T-helper 1 cell (primary cell): ENCODE measurements around the gene POLRMT.
A peak's percentile ranks its signal among the peaks of the same experiment; 100 is the strongest.

Experiments
- DNase-seq, 5 donors: peaks; one replicate each; pipeline ENCODE4 v3.0.0-alpha.2; 2012 to 2020

The POLRMT gene

DNA sequence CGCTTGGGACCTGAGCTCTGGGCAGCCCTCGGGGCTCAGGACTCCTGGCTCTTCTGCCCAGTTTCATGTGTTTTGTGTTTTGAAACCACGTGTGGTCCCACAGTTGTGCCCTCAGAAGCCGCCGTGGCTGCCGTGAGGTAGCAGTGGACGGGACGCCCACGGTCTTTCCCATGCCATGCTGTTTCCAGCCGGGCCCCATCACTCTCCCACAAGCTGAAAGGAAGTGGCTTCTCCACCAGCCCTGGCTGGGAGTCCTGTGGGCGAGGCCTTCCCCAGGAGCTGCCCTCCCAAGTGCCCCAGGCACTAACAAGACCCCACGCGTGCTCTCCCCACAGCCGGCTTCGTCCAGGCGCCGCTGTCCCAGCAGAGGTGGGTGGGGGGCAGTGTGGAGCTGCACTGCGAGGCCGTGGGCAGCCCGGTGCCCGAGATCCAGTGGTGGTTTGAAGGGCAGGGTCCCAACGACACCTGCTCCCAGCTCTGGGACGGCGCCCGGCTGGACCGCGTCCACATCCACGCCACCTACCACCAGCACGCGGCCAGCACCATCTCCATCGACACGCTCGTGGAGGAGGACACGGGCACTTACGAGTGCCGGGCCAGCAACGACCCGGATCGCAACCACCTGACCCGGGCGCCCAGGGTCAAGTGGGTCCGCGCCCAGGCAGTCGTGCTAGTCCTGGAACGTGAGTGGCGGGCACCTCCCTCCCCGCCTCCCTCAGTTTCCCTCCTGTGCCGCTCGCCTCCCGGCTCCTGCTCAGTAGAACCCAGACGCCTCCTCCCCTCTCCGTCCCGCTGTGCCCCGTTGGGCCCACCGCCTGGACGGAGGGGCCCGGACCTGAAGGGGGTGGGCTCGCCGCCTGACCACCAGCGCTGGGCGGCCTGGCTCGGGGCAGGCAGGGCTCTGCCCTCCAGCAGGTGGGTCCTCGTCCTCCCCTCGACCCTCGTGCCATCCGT is 55.6 kb downstream of the POLRMT start:
- no peak for DNase-seq

GRCh38 chr19:576768-577438 is 56.4 kb downstream of the POLRMT start:
- DNase-seq, result no peak

GRCh38 chr19:575527-576506 is 57.5 kb downstream of the POLRMT start:
- DNase-seq, result no peak

GRCh38 chr19:574658-575526 is 58.4 kb downstream of the POLRMT start:
- no peak for DNase-seq

- DNase-seq, result no peak
Measured at GRCh38 chr19:573519-573825, 59.9 kb downstream of the POLRMT start.

- DNase-seq, result no peak
Measured at GRCh38 chr19:572743-573518, 60.4 kb downstream of the POLRMT start.

- DNase-seq, result peak; percentile 97 to 100 (median 98)
Measured at GRCh38 chr19:572140-572742, 61.1 kb downstream of the POLRMT start, which contains the start of gene BSG. BSG (plus strand) TSS chr19:572596; CDS start chr19:572635, 39 bp downstream.

- no peak for DNase-seq
Measured at GRCh38 chr19:571566-571974, 61.8 kb downstream of the POLRMT start.

GRCh38 chr19:570937-571565 is 62.3 kb downstream of the POLRMT start:
- peak; percentile 36 to 70 (median 59) for DNase-seq

DNA sequence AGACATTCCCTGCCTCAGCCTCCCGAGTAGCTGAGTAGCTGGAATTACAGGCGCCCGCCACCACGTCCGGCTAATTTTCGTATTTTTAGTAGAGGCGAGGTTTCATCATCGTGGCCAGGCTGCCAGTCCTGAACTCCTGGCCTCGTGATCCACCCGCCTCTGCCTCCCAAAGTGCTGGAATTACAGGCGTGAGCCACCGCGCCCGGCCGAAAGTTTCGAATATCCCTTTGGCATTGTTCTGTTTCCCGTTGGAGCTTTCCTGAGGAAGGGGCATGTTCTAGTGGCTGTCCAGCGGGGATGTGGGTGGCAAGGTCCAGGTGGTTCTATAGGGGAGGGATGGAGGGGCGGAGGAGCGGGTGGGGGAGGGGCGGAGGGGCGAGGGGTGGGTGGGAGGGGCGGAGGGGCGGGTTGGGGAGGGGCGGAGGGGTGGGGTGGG is 63.1 kb downstream of the POLRMT start:
- peak in 1 of 5 donors; percentile 40 for DNase-seq

GRCh38 chr19:567296-567900 is 65.9 kb downstream of the POLRMT start:
- no peak for DNase-seq
